Ovary (tissue), 9 donors: ENCODE results near the gene RBM42. TPM values are rescaled to one million over a fixed set of nuclear protein-coding genes. Genes with fewer than 3 reads are reported as not detected.

Experiments
- DNase-seq, 5 donors: peaks; one replicate each; pipeline ENCODE4 v3.0.0-alpha.2; 2019 to 2020
- H3K27ac ChIP-seq, 2 donors: fragments of 200-600 bp; one replicate each; pipeline versions ENCODE4 v1.5.1 to v1.8.0; 2019 to 2022
- H3K27me3 ChIP-seq: fragments of 200-600 bp; one replicate; pipeline ENCODE4 v1.8.0; 2022
- H3K36me3 ChIP-seq: fragments of 200-600 bp; sonication (generic); one replicate; pipeline ENCODE4 v1.5.1; 2019
- H3K4me1 ChIP-seq: one replicate; pipeline ENCODE4 v1.8.1; 2013; ENCODE audit warnings: mild to moderate bottlenecking, moderate library complexity; ENCODE audit not compliant: insufficient read depth
- H3K4me3 ChIP-seq: fragments of 200-600 bp; sonication (generic); one replicate; pipeline ENCODE4 v1.5.1; 2017
- H3K9me3 ChIP-seq, 2 donors: fragments of 200-600 bp in 1 of 2; sonication (generic) in 1 of 2; one replicate each; pipeline versions ENCODE4 v1.5.1 to v1.8.1; 2013 to 2019; ENCODE audit warnings: mild to moderate bottlenecking in 1 of 2, moderate library complexity in 1 of 2
- EP300 ChIP-seq: sonication (generic); formaldehyde crosslinking; IDR thresholded peaks from one replicate; pipeline ENCODE4 v1.6.1; 2017; ENCODE audit warnings: antibody characterized with exemption
- POLR2A ChIP-seq: fragments of 450-650 bp; IDR thresholded peaks from one replicate; pipeline ENCODE4 v1.6.1; 2017; ENCODE audit warnings: antibody characterized with exemption, mild to moderate bottlenecking, moderate library complexity
- WGBS, 3 donors: extraction: QIAGEN DNeasy Blood & Tissue Kit in 1 of 3; methylation state at CpG; one replicate each; pipeline versions ENCODE4 v1.1.5 to v1.1.7; 2013 to 2017; 5-methylcytosine and 5-hydroxymethylcytosine counted together
- intact Hi-C, 4 donors: fragments of 100-400 bp; cut with DNase I; formaldehyde crosslinking; loops; one replicate each; pipeline versions ENCODE4 v1.11.0 to v1.15.1; 2022 to 2023
- polyA plus RNA-seq, 2 donors: library from polyadenylated mRNA; stranded (reverse); fragments of 200-250 nt in 1 of 2; fragments of 350-450 nt in 1 of 2; fragmentation: Illumina TruSeq in 1 of 2; extraction: RNeasy Lipid Tissue Mini Kit (QIAGEN cat#74804) in 1 of 2; gene quantifications; one replicate each; pipeline ENCODE4 v1.2.3, GENCODE V29; 2013 to 2014
- total RNA-seq, 7 donors: library from RNA; depleted of rRNA in 2 of 7; stranded (reverse); fragments of >200 nt in 2 of 7; fragmentation: NEBNext Ultra II Directional in 3 of 7; extraction: Animal tissue kit (Norgen Biotek cat#: 25700) in 3 of 7; gene quantifications; one replicate each; pipeline versions ENCODE4 v1.1.0 to v1.2.4, GENCODE V29; 2016 to 2023
- TF ChIP-seq, protein P1 (sequence below), 3 donors: fragments of 450-650 bp in 2 of 3; fragments of 200-600 bp in 1 of 3; IDR thresholded peaks; one replicate each; pipeline versions ENCODE4 v1.5.1 to v1.8.0; 2016 to 2022; ENCODE audit warnings: antibody characterized with exemption in 3 of 3, mild to moderate bottlenecking in 1 of 3
- donor health status: DM: no; HTN: no; CAD: no; lungs with moderate emphysema.
- donor health status: DM: no; HTN: no; CAD: no.
- donor health status: Bipolar disorder and iron deficiency.
- donor health status: DM: yes; HTN: yes; CAD: no.
- donor health status: DM: no; HTN: no; CAD: no.
- donor health status: DM: yes; HTN: yes; CAD: no.

RBM42 gene
- total and polyA plus RNA-seq, 9 donors: 6.1 to 90.4 (median 75.3) TPM

- no peaks in the 10 kb centered on the region for H3K36me3 ChIP-seq
- no peak overlapping the region for H3K4me3 ChIP-seq
- intact Hi-C loops: no loop called here
- H3K4me1 ChIP-seq: no peaks in the 10 kb centered on the region
- WGBS, 3 donors: 78 to 88% (median 86%) methylated on average over 9 of the region's 9 CpGs
- H3K9me3 ChIP-seq: no peaks in the 10 kb centered on the region
- H3K27ac ChIP-seq: no peak overlapping the region
- H3K27me3 ChIP-seq: no peaks in the 10 kb centered on the region
- TF ChIP-seq POLR2A (no peak), EP300 (no peak)
- TF ChIP-seq, protein P1, sequence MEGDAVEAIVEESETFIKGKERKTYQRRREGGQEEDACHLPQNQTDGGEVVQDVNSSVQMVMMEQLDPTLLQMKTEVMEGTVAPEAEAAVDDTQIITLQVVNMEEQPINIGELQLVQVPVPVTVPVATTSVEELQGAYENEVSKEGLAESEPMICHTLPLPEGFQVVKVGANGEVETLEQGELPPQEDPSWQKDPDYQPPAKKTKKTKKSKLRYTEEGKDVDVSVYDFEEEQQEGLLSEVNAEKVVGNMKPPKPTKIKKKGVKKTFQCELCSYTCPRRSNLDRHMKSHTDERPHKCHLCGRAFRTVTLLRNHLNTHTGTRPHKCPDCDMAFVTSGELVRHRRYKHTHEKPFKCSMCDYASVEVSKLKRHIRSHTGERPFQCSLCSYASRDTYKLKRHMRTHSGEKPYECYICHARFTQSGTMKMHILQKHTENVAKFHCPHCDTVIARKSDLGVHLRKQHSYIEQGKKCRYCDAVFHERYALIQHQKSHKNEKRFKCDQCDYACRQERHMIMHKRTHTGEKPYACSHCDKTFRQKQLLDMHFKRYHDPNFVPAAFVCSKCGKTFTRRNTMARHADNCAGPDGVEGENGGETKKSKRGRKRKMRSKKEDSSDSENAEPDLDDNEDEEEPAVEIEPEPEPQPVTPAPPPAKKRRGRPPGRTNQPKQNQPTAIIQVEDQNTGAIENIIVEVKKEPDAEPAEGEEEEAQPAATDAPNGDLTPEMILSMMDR (IDR thresholded peaks at IDR 0.05): no peak
- no peak for DNase-seq
These were observed 7.1 kb upstream of the RBM42 start for GRCh38 chr19:35621708-35622107.

DNA sequence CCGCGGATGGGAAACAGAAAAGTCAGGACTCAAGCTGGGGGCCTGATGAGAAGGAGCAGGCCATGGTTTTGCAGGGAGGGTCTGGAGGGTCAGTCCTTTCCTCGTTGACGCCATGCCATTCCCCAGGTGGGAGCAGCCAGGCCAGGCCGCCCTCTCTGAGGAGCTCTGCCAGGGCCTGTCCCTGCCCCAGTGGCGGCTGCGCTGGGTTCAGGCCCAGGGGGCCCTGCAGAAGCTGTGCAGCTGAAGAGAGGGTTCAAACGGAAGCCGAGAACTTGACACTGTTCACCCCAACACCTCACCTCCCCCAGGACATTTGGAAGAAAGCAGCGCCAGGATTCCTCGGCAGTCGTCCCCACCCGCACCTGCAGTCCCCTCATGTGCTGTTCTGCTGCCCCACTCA lies 6.1 kb upstream of the RBM42 start:
- 82 to 90% (median 83%) methylated on average over 13 of the region's 13 CpGs for WGBS, 3 donors
- Histone ChIP-seq H3K9me3 (no peaks in the 10 kb centered on the region), H3K36me3 (no peaks in the 10 kb centered on the region), H3K4me3 (no peak overlapping the region), H3K27ac (no peak overlapping the region), H3K27me3 (no peaks in the 10 kb centered on the region), H3K4me1 (no peaks in the 10 kb centered on the region)
- TF ChIP-seq POLR2A: no peak
- TF ChIP-seq, protein P1 (IDR thresholded peaks at IDR 0.05): no peak
- no peak for TF ChIP-seq EP300
- intact Hi-C loops: no loop called here
- no peak for DNase-seq

- Histone ChIP-seq H3K27me3 (no peaks in the 10 kb centered on the region), H3K36me3 (no peaks in the 10 kb centered on the region), H3K9me3 (no peaks in the 10 kb centered on the region), H3K4me3 (no peak overlapping the region), H3K4me1 (no peaks in the 10 kb centered on the region), H3K27ac (no peak overlapping the region)
- no peak for DNase-seq
- TF ChIP-seq, protein P1 (IDR thresholded peaks at IDR 0.05): no peak
- no peak for TF ChIP-seq EP300
- no peak for TF ChIP-seq POLR2A
- intact Hi-C loops: no loop called here
- 83 to 87% (median 85%) methylated on average over 6 of the region's 6 CpGs for WGBS, 3 donors
These were observed 5.4 kb upstream of the RBM42 start for GRCh38 chr19:35623327-35624010.

- H3K27me3 ChIP-seq: no peaks in the 10 kb centered on the region
- peak overlapping the region; percentile 61 for H3K4me3 ChIP-seq
- intact Hi-C loops: no loop called here
- TF ChIP-seq EP300 (no peak), POLR2A (no peak)
- TF ChIP-seq, protein P1 (IDR thresholded peaks at IDR 0.05): no peak
- peak overlapping the region; percentile 90 to 97 for H3K27ac ChIP-seq
- 3 to 10% (median 3%) methylated on average over 9 of the region's 9 CpGs for WGBS, 3 donors
- H3K4me1 ChIP-seq: peaks cover 4% of the 10 kb centered on the region
- DNase-seq: no peak
- no peaks in the 10 kb centered on the region for H3K9me3 ChIP-seq
- no peaks in the 10 kb centered on the region for H3K36me3 ChIP-seq
These were observed 622 bp upstream of the RBM42 start for GRCh38 chr19:35628264-35628564.
